Parathyroid adenoma (tissue), 2 donors: Measurements from ENCODE around the gene ZSWIM1.
"Not testable (repeated sequence)": the region's sequence is repeated elsewhere in the genome, so short reads cannot be mapped to it uniquely, and the experiment has no call there.

ENCODE experiments used
- H2AFZ ChIP-seq: fragments of 300-600 bp; sonication (generic); one replicate; pipeline ENCODE4 v1.7.0; 2017; ENCODE audit warnings: antibody characterized with exemption, mild to moderate bottlenecking
- H3K27ac ChIP-seq: fragments of 300-600 bp; sonication (generic); one replicate; pipeline ENCODE4 v1.7.0; 2017
- H3K27me3 ChIP-seq: fragments of 300-600 bp; sonication (generic); one replicate; pipeline ENCODE4 v1.7.0; 2017; ENCODE audit warnings: low read length; ENCODE audit not compliant: control insufficient read depth, insufficient read depth
- H3K36me3 ChIP-seq: fragments of 300-600 bp; sonication (generic); one replicate; pipeline ENCODE4 v1.7.0; 2017; ENCODE audit warnings: low read length; ENCODE audit not compliant: control insufficient read depth, insufficient read depth
- H3K4me1 ChIP-seq: fragments of 300-600 bp; sonication (generic); one replicate; pipeline ENCODE4 v1.7.0; 2017; ENCODE audit warnings: control low read depth
- H3K4me2 ChIP-seq: fragments of 300-600 bp; sonication (generic); one replicate; pipeline ENCODE4 v1.7.0; 2017; ENCODE audit warnings: low read length
- H3K4me3 ChIP-seq: fragments of 300-600 bp; sonication (generic); one replicate; pipeline ENCODE4 v1.7.0; 2017; ENCODE audit warnings: low read depth, low read length
- H3K79me2 ChIP-seq: fragments of 300-600 bp; sonication (generic); one replicate; pipeline ENCODE4 v1.7.0; 2017; ENCODE audit warnings: control low read depth
- H3K9ac ChIP-seq: fragments of 300-600 bp; sonication (generic); one replicate; pipeline ENCODE4 v1.7.0; 2017; ENCODE audit warnings: mild to moderate bottlenecking
- H3K9me3 ChIP-seq: fragments of 300-600 bp; sonication (generic); one replicate; pipeline ENCODE4 v1.7.0; 2017; ENCODE audit warnings: low read length; ENCODE audit not compliant: control insufficient read depth
- TF ChIP-seq, protein P1 (sequence below): fragments of 300-600 bp; sonication (generic); IDR thresholded peaks from one replicate; pipeline ENCODE4 v1.7.0; 2017; ENCODE audit warnings: antibody characterized with exemption, mild to moderate bottlenecking
- donor health status: primary hyperparathyroidism.

Gene ZSWIM1

DNA sequence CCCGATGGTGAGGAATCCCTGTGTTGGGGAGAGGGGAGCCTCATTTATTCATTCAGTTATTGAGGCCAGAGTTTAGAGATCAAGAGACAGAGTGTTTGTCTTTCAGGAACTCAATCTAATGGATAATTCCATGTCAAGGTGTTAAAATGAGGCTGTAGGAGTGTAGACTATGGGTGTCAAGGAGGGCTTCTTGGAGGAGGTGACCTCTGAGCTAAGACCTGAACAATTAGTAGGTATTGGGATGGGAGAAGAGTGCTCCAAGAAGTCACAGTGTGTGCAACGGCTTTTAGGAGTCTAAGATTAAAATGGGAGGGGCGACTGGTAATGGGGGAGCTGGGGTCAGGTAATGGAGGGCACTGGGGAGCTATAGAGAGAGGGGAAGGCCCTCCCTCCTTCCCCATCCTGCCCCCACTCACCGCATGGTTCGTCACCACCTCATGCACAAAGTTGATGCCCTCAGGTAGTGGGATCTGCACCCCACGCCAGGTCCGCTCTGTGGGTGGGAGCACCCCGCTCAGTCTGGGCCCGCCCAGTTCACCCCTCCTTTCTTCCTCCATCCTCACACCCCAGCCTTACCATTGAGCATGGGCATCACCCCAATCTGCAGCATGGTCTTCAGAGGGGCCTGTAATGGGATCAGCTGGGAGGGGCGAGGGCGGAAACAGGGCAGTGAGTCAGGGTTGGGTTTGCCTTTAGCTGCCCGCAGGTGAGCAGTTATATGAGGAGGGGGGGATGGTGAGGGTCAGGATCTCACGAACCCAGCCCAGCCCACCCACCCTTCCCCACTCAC, 18.2 kb downstream of the ZSWIM1 start:
- H3K9ac ChIP-seq, result no peak overlapping the region
- TF ChIP-seq, protein P1, sequence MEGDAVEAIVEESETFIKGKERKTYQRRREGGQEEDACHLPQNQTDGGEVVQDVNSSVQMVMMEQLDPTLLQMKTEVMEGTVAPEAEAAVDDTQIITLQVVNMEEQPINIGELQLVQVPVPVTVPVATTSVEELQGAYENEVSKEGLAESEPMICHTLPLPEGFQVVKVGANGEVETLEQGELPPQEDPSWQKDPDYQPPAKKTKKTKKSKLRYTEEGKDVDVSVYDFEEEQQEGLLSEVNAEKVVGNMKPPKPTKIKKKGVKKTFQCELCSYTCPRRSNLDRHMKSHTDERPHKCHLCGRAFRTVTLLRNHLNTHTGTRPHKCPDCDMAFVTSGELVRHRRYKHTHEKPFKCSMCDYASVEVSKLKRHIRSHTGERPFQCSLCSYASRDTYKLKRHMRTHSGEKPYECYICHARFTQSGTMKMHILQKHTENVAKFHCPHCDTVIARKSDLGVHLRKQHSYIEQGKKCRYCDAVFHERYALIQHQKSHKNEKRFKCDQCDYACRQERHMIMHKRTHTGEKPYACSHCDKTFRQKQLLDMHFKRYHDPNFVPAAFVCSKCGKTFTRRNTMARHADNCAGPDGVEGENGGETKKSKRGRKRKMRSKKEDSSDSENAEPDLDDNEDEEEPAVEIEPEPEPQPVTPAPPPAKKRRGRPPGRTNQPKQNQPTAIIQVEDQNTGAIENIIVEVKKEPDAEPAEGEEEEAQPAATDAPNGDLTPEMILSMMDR, result no peak
- no peaks in the 10 kb centered on the region for H3K36me3 ChIP-seq

DNA sequence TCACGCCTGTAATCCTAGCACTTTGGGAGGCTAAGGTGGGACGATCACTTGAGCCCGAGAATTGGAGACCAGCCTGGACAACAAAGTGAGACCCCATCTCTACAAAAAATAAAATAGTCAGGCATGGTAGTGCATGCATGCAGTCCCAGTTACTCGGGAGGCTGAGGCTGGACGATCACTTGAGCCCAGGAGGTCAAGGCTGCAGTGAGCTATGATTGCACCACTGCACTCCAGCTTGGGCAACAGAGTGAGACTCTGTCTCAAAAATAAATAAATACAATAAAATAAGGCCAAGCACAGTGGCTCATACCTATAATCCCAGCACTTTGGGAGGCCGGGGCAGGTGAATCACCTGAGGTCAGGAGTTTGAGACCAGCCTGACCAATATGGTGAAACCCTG, 20.3 kb downstream of the ZSWIM1 start:
- H3K36me3 ChIP-seq, H3K9me3 ChIP-seq, H3K9ac ChIP-seq, H3K27me3 ChIP-seq, H3K4me3 ChIP-seq, H3K79me2 ChIP-seq, H3K4me1 ChIP-seq, H3K27ac ChIP-seq, H2AFZ ChIP-seq, H3K4me2 ChIP-seq: not testable (repeated sequence)

More for the DNA sequence above, 18.2 kb downstream of the ZSWIM1 start:
- Histone ChIP-seq H2AFZ (no peak overlapping the region), H3K4me3 (no peak overlapping the region), H3K9me3 (no peaks in the 10 kb centered on the region), H3K27me3 (no peaks in the 10 kb centered on the region), H3K79me2 (no peaks in the 10 kb centered on the region), H3K4me2 (no peak overlapping the region), H3K27ac (no peak overlapping the region), H3K4me1 (no peaks in the 10 kb centered on the region)

DNA sequence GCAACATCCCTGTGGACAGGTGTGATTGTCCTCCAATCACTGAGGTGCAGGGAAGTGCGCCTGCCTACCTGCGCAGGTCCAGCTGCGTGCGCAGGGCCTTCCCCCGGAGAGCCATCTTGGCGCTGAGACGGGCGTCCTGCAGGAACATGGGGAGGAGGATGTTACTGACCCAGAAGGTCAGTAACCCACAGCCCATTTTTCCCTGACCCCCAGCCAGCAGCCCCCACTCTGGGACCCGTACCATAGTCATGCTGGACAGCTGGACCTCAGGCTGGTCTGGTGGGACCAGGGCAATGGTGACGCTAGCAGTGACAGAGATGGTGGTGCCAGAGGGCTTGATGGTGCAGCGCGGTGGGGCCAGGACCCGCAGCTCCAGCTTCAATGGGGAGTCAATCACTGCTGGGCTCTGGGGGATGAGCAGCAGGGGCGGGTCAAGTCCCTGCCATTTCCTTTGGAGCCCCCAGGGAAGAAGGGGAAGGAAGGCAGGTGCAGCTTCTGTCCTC, 21.2 kb downstream of the ZSWIM1 start:
- Histone ChIP-seq H3K36me3 (no peaks in the 10 kb centered on the region), H2AFZ (no peak overlapping the region), H3K79me2 (no peaks in the 10 kb centered on the region), H3K9me3 (no peaks in the 10 kb centered on the region), H3K4me3 (no peak overlapping the region), H3K9ac (no peak overlapping the region), H3K4me2 (no peak overlapping the region), H3K27me3 (no peaks in the 10 kb centered on the region), H3K4me1 (no peaks in the 10 kb centered on the region), H3K27ac (no peak overlapping the region)
- TF ChIP-seq, protein P1, result no peak

DNA sequence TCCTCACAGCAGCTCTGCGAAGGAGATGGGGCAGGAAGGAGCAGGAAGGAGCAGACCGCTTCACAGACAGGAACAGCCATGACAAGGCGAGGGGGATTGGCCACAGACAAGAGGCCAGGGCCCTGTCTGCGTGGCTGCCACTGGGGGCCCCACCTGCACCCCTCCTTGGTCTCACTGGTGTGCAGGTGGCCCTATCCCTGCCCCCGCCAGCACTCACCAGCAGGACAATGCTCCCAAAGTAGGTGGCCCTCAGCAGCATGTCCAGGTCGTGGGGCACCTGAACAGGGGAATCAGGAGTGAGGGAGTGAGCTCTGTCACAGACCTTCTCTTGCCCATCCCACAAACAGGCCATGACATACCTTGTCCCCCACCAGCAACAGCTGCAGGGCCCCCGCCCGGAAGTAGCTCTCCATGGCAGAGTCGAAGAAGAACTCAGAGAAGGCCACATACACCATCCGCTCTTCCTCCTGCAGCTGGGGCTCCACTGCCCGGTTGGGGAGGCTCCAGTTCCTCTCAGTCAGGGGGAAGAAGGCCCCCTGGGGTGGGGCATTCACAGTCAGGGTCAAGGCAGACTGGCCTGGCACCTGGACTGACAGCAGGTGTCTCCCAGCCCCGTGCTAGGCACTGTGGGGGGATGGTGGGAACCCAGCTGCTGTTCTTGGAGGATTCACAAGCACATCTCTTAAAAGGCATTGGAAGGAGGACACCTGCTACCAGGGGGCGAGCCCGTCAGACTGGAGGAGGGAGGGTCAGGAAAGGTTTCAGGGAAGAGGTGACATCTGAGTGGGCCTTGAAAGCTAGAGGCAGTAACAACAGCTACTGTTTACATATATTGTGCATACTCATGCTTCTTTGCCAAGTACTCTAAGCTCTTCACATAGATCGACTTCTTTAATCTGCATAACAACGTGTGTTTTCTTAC, 23.8 kb downstream of the ZSWIM1 start:
- no peak overlapping the region for H3K27ac ChIP-seq

More for the DNA sequence above, 23.8 kb downstream of the ZSWIM1 start:
- H3K4me3 ChIP-seq, result no peak overlapping the region
- H2AFZ ChIP-seq, result no peak overlapping the region
- no peaks in the 10 kb centered on the region for H3K9me3 ChIP-seq
- no peaks in the 10 kb centered on the region for H3K36me3 ChIP-seq
- TF ChIP-seq, protein P1, result no peak
- no peak overlapping the region for H3K4me2 ChIP-seq
- no peaks in the 10 kb centered on the region for H3K79me2 ChIP-seq
- no peaks in the 10 kb centered on the region for H3K4me1 ChIP-seq
- H3K27me3 ChIP-seq, result no peaks in the 10 kb centered on the region
- H3K9ac ChIP-seq, result no peak overlapping the region
